ENCODE data around the gene POLN.

The POLN gene

GRCh38 chr4:2264481-2265041 lies 22.6 kb upstream of the POLN start:
- ChIA-PET POLR2A (no interaction called here), CTCF (no interaction called here)
- no peak for TF ChIP-seq CTCF (IDR thresholded peaks at IDR 0.05; ENCODE audit: control extremely low read depth, extremely low read depth, low read depth, missing control alignments)
- DNase-seq (ENCODE audit: extremely low spot score): no peak

GRCh38 chr4:2263926-2264321 lies 22.0 kb upstream of the POLN start:
- ChIA-PET CTCF (no interaction called here), POLR2A (no interaction called here)
- no peak for TF ChIP-seq CTCF (IDR thresholded peaks at IDR 0.05; ENCODE audit: control extremely low read depth, extremely low read depth, low read depth, missing control alignments)
- no peak for DNase-seq (ENCODE audit: extremely low spot score)

DNA sequence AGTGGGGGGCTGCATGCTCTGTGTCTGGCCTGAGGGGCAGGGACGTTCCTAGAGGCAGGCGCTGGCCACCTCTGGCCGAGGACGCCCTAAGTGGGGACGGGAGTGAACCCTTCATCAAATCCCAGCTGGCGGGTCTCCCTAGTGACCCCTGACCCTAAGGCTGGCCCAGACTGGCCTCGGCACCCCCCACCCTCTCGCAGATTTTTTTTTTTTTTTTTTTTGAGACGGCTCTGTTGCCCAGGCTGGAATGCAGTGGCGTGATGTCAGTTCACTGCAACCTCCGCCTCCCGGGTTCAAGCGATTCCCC lies 21.0 kb upstream of the POLN start:
- CTCF ChIA-PET: no interaction called here
- TF ChIP-seq CTCF (IDR thresholded peaks at IDR 0.05; ENCODE audit: control extremely low read depth, extremely low read depth, low read depth, missing control alignments): no peak
- POLR2A ChIA-PET: no interaction called here
- DNase-seq (ENCODE audit: extremely low spot score): no peak

GRCh38 chr4:2262145-2262943 lies 20.4 kb upstream of the POLN start:
- POLR2A ChIA-PET: interaction anchor here (0.8 to 1.0 kb wide), 4 partner anchors 20 to 274 kb away, joined by 3 to 6 read pairs (median 4); partner anchors contain the start of genes FAM193A, HAUS3 and POLN
- peak; percentile 97 for DNase-seq (ENCODE audit: extremely low spot score)
- CTCF ChIA-PET: interaction anchor here (0.7 to 0.9 kb wide), 4 partner anchors 11 to 150 kb away, joined by 3 to 4 read pairs (median 3); no protein-coding TSS in a partner anchor
- no peak for TF ChIP-seq CTCF (IDR thresholded peaks at IDR 0.05; ENCODE audit: control extremely low read depth, extremely low read depth, low read depth, missing control alignments)

GRCh38 chr4:2261853-2262144 lies 19.9 kb upstream of the POLN start, which contains the start of gene MXD4:
TSS of gene MXD4 (minus strand) at chr4:2262109. CDS start at chr4:2261980, 129 bp downstream.
- DNase-seq (ENCODE audit: extremely low spot score): no peak
- POLR2A ChIA-PET: interaction anchor here (0.8 to 1.0 kb wide), 4 partner anchors 20 to 274 kb away, joined by 3 to 6 read pairs (median 4); partner anchors contain the start of genes FAM193A, HAUS3 and POLN
- CTCF ChIA-PET: interaction anchor here (0.7 to 0.9 kb wide), 3 partner anchors 11 to 151 kb away, joined by 3 read pairs; no protein-coding TSS in a partner anchor
- TF ChIP-seq CTCF (IDR thresholded peaks at IDR 0.05; ENCODE audit: control extremely low read depth, extremely low read depth, low read depth, missing control alignments): no peak

- CTCF ChIA-PET: no interaction called here
- TF ChIP-seq CTCF (IDR thresholded peaks at IDR 0.05; ENCODE audit: control extremely low read depth, extremely low read depth, low read depth, missing control alignments): no peak
- POLR2A ChIA-PET: interaction anchor here (1.0 kb wide), 1 partner anchor 41 kb away, joined by 3 read pairs; no protein-coding TSS in a partner anchor
- peak; percentile 76 for DNase-seq (ENCODE audit: extremely low spot score)
These were observed 19.4 kb upstream of the POLN start for GRCh38 chr4:2261110-2261852.
